ENCODE results near the gene TEAD4. TPM values are rescaled to one million over a fixed set of nuclear protein-coding genes. Genes with fewer than 3 reads are reported as not detected.

TEAD4 gene
- total RNA-seq (2014; rRNA removed) = 31.3 and 43.6 TPM in 2 replicates
- polyA plus RNA-seq (2012) = 42.0 TPM

DNA sequence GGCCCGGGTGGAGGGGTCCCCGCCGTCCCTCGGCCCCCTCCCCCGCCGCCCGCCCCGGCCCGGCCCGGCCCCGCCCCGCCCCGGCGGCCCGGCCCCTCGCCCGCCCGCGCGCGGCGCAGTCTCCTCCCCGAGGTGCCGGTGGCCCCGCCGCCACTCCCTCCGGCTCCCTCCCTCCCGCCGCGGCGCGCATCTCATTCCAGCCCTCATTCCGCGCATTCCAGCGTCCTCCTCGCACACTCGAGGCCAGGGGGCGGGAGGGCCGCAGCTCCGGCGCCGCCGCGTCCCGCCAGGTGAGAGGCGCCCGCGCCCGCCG lies at the start of gene TEAD4:
TSS of gene TEAD4 (plus strand) at position 206 of the 313 bp plus-strand sequence.
- DNase-seq (ENCODE audit: low read depth) = peak; percentile 68

DNA sequence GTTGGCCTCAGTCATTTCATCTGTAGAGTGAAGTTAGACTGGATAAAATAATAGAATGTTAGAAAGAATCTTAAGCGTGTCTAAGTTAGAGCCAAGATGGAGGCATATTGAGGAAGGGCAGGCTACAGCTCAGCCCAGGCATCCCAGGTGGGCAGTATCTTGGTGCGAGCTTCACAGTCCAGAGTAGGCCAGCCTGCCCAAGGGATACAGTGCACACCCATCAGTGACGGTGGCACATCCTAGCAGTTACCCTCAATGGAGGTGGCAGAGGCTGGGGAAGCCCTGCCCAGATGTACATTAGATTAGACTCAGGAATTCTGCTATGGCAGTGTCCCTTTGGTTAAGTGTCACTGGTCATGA lies 47.0 kb upstream of the TEAD4 start:
- DNase-seq (ENCODE audit: low read depth) = no peak

DNA sequence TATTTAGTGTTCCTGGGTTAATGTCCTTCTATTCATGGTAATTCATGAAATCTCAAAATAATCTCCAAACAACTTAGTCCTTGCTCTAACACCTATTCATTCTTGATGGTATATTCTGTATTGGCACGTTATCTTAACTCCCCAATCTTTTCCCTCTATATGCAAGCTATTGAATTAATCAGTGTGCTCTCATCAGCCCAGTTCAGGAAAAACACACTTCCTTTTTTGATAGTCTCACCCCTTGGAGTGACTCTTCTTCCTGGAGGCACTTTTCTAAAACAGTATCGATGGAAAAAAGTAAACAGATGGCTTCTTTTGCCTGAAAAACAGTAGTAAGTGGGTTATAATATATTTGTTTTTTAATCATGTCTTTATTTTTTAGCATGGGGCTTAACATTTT lies 39.9 kb upstream of the TEAD4 start:
- DNase-seq (ENCODE audit: low read depth) = no peak

DNA sequence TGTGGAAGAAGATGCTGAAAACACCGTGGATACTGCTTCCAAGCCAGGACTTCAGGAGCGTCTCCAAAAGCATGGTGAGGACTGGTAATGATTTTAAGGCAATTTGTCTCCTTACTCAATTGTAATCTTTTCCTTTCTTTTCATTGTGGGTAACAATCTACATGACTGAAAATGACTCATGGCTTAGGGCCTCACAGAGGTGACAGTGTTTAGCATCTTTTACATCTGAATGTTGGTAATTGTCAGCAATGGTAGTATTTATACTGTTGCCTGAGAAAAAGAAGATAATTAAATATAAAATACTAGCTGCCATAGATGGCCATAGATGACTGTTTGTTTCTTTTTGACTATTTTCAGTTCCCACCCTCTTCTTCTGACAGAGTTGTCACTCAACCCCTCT lies 36.9 kb upstream of the TEAD4 start:
- peak; percentile 20 for DNase-seq (ENCODE audit: low read depth)

DNA sequence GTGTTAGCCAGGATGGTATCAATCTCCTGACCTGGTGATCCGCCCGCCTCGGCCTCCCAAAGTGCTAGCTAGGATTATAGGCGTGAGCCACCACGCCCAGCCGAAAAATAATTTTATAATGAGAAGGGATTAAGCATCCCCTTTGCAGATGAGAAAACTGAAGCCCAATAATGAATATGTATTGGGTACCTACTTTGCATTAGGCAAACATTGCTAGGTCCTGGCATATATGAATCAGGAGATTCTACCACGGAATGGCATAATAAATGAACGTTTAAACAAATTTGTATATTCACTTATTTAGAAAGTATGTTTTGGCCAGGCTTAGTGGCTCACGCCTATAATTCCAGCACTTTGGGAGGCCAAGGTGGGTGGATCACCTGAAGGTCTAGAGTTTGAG lies 36.1 kb upstream of the TEAD4 start:
- DNase-seq (ENCODE audit: low read depth) = no peak

DNA sequence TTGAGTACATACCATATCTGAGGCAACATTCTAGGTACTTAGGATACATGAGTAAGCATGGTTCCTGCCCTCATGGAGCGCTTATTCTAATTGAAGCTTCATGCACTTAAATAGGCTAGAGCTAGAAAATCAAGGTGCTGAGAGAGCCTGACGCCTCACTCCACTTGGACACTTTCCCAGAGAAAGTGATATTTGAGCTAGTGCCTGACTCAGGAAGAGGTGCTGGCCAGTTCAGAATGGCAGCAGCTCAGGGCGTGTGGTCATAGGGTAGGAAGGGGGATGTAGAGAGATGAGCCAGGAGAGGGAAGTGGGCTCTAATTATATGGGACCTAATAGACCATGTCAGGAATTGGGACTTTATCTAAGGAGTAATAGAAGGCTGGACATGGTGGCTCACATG lies 35.2 kb upstream of the TEAD4 start:
- peak; percentile 64 for DNase-seq (ENCODE audit: low read depth)

DNA sequence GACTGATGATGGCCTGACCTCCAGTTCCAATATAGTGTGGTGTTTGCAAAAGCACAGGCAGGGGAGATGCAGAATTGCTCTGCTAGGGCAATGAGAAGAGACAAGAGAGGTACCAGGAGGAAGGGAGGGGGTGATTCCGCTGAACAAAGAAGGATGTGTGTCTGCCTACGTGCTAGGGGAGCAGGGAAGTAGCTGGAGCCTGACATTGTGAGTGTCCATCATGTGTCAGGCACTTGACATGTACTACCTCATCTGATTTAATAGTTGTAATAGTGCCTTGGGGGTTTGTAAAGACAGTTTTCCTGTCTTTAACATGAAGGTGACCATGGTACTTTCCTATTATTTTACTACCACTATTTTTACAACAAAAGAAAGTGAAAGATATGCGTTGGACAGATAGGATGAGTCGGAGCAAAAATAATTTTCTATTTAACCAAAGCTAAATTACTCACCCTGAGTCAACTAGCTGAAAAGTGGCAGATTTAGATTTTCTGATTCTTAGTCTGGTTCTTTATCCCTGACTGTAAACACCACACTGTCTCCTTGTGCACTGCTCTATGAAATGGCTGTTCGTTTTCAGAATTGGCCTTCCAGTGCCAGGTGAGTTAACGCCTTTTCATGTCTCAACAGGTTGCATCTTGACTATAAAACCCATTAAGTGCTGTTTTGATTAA lies 33.7 kb upstream of the TEAD4 start:
- DNase-seq (ENCODE audit: low read depth) = peak; percentile 23

DNA sequence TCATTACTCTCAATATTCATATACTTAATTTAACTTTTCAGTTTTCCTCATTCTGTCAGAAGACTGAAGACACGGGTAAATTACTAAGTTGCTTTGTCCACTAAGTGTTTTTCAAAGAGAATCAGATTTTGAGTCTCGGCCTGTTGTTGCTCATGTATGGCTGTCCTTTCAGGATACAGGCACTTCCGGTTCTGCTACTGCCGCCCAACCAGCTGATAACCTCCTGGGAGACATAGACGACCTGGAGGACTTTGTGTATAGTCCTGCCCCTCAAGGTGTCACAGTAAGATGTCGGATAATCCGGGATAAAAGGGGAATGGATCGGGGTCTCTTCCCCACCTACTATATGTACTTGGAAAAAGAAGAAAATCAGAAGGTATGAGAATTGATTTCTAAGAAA lies 28.3 kb upstream of the TEAD4 start:
- no peak for DNase-seq (ENCODE audit: low read depth)

DNA sequence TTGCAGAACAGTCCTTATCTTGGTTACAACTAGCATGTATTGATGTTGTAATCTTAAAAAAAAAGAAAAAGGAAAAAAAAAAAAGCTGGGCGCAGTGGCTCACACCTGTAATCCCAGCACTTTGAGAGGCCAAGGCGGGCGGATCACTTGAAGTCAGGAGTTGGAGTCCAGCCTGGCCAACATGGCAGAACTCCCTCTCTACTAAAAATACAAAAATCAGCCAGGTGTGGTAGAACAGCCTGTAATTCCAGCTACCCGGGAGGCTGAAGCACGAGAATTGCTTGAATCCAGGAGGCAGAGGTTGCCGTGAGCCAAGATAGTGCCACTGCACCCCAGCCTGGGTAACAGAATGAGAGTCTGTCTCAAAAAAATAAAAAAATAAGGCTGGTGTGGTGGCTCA lies 25.6 kb upstream of the TEAD4 start:
- DNase-seq (ENCODE audit: low read depth) = no peak

DNA sequence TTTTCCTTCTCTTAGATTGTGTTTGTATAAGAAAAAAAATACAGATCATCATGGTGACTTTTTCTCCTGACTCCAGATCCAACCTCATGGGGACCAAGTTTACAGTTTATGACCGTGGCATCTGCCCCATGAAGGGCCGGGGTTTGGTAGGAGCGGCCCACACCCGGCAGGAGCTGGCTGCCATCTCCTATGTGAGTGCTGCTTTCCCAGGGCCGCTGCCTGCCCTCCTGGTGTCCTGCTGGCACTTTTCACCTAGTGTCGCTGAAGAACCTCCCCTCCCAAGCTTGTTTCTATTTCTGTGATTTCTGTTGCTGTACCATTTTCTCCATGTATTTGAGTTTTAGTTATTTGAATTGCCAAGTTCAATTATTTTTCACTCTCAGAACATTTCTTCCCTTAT lies 24.8 kb upstream of the TEAD4 start:
- DNase-seq (ENCODE audit: low read depth) = no peak

DNA sequence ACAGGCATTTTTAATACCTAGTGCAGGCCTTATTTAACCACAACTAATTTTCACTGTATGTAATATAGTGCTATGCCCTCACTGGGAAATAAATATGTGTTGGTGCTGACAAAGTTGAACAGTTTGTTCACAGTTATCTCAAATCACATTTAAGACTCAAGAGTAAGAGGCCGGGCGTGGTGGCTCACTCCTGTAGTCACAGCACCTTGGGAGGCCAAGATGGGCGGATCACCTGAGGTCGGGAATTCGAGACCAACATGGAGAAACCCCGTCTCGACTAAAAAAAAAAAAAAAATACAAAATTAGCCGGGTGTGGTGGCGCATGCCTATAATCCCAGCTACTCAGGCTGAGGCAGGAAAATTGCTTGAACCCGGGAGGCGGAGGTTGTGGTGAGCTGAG lies 22.9 kb upstream of the TEAD4 start:
- no peak for DNase-seq (ENCODE audit: low read depth)

DNA sequence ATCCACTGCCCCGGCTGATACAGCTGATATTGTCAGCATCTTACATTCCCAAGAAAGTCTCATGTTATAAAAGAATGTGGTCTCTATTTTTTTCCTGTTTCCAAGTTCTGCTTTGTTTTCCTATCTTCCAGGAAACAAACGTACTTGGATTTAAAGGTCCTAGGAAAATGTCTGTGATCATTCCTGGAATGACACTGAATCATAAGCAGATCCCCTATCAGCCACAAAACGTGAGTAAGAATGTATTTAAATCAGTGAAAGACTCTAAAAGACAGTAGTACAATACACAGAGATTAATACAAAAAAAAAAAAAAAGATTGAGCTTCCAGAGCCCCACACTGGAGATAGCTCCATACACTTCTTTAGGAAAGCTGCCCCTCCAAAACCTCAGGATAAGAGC lies 21.7 kb upstream of the TEAD4 start:
- DNase-seq (ENCODE audit: low read depth) = no peak

DNA sequence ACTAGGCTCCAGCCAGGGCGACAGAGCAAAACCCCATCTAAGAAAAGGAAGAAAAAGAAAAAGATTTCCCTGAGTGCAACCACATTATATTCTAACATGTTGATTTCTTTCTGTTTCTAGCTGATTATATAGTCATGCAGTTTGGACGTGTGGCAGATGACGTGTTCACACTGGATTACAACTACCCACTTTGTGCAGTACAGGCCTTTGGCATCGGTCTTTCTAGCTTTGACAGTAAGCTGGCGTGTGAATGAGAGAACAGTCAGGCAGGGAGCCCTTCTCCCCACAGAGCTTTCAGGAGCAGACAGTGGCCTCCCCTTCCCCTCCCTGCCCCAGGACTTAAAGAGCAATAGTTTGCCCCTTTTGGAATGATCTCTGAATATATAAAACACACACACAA lies 20.0 kb upstream of the TEAD4 start:
- DNase-seq (ENCODE audit: low read depth) = no peak

DNA sequence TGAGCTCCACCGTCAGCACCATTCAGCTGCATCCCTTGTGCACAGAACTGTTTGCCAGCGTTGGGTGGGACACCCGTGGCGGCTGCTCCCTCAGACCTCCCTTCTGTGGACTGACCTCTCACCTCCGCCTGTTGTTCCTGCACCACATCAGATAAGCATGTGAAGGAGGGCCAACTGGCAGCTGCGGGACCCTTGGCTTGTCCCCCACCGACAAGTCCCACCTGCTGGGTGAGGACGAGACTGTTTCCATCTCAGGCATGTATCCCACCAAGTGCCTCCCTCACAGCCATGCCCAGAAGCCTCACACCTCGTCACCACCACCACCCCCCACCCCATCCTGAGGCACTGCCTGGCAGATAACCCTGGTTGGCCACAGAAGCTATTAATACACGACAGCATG lies 18.6 kb upstream of the TEAD4 start:
- no peak for DNase-seq (ENCODE audit: low read depth)

DNA sequence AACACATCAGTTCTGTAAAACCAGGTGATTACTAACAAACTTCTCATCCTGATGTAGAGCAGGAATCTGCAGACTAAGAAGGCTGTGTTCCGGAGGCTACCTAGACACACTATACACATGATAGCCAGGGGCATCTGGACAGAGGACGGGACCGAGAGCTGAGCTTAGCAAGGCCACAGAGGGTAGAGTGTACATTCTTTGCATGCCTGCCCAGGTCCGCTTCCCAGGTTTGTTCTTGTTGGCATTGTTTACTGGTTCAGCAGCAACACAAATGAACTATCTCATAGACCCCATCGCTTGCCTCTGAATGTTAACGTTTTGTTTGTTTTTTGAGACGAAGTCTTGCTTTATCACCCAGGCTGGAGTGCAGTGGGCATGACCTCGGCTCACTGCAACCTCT lies 17.7 kb upstream of the TEAD4 start:
- no peak for DNase-seq (ENCODE audit: low read depth)

DNA sequence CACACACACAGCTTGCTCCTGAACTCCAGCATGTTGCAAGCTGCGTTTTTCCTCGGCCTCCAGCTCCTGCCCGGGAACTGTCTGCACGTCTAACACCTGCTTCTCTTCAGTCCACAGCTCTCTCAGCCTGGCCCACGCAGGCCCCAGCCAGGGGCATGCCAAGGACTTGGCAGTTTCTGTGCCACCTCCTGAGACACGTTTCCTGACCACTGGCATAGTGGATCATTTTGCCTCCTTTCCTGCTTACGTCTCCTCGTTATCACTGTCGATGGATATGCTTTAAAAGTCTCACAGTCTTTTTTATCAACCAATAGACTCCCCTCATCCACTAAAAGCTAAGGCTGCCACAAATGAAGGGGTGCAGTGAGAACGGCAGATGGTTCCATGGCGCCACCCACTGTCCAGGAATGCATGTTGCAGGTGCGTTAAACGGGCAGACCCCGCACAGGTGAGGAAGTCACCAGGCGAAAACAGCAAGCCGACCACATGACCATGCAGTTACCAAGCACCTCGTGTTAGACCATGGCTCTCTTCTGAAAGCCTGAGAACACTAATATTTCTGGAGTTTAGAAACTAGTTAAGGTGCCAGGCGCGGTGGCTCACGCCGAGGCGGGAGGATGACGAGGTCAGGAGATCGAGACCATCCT lies 14.7 kb upstream of the TEAD4 start:
- no peak for DNase-seq (ENCODE audit: low read depth)

DNA sequence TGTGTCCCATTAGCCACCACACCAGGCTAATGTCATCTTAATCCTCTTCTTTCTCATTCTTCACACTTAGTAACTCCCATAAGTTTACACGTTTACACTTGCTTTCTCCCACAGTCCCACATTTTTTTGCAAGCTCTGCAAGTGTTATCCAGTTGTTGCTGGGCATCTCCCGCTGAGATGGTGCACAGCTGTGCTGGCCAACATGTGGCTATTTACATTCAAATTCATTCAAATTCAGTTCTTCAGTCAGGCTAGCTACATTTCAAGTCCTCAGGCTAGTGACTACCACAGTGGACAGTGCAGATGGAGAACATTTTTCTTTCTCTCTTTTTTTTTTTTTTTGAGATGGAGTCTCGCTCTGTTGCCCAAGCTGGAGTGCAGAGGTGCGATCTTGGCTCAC lies 9.8 kb upstream of the TEAD4 start:
- DNase-seq (ENCODE audit: low read depth) = no peak

DNA sequence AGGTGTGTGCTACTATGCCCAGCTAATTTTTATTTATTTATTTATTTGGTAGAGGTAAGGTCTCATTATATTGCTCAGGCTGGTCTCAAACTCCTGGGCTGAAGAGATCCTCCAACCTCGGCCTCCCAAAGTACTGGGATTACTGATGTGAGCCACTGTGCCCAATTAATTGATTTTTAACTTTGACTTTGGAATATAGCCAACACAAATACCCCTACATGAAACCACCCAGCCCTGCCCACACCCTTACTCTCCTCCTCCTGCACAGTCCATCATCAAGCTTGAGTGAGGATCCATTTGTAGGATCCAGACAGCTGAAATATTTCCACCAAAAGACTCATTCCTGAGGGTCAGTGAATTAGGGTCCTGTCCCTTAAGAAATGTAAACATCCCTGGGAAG lies 3.3 kb upstream of the TEAD4 start:
- DNase-seq (ENCODE audit: low read depth) = no peak

DNA sequence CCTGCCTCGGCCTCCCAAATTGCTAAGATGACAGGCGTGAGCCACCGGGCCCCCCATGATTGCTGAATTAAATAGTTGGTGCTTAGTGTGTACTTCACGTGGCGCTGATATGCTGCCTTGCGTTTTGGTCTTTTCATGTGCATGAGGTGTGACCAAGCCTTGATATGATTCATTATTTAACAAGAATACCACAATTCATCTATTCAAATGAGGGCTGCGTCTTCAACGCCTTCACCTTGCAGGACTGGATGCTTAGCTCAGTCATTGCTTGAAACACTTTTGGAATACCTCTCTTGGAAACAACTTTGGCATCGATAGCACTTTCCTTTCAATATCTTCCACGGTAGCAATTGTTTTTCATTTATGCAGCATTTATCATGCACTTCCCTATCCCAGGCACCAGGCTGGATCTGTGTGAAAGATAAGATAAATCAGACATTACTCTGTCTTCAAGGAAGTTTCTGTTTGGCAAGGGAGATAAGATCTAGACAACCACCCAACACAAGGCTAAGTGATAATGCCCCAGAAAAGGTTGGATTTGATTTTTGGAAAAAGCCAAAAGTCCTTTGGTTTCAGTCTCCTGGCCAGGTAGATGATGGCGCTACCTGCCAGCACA lies 1.3 kb upstream of the TEAD4 start:
- no peak for DNase-seq (ENCODE audit: low read depth)

DNA sequence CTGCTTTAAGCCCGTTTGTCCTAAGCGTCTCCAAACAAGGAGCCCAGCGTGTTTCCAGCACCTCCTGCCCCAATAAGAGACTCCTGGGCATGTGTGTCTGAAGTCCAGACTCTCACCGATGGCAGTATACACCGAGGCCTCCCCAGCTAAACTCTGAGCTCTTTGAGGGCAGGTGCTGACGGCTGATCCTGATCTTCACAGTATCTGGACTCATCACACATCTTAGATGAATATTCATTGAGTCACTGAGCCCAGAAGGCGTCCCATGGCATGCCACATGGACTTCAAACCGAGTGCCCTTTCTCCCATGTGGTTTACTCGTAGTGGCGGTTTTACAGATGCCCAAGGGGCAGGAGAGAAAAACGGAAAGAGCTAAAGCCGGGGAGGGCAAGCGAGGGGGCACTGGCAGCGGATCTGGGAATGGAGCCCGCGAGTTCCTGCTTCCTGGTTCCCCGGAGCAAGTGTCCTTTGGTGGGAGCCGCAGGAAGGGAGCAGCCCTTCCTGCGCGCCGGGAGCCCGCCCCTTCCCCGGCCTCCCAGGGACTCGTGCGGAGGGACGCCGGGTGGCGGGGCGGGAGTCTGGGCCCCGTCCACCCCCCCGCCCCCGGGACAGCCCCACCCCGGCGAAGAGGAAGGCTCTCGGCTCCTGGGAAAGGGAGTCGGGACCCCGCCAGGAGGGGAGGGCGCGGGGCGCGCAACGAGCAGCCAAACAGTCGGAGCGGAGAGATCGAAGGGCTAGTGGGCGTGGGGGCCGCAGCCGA lies 585 bp upstream of the TEAD4 start:
- peak; percentile 71 for DNase-seq (ENCODE audit: low read depth)

DNA sequence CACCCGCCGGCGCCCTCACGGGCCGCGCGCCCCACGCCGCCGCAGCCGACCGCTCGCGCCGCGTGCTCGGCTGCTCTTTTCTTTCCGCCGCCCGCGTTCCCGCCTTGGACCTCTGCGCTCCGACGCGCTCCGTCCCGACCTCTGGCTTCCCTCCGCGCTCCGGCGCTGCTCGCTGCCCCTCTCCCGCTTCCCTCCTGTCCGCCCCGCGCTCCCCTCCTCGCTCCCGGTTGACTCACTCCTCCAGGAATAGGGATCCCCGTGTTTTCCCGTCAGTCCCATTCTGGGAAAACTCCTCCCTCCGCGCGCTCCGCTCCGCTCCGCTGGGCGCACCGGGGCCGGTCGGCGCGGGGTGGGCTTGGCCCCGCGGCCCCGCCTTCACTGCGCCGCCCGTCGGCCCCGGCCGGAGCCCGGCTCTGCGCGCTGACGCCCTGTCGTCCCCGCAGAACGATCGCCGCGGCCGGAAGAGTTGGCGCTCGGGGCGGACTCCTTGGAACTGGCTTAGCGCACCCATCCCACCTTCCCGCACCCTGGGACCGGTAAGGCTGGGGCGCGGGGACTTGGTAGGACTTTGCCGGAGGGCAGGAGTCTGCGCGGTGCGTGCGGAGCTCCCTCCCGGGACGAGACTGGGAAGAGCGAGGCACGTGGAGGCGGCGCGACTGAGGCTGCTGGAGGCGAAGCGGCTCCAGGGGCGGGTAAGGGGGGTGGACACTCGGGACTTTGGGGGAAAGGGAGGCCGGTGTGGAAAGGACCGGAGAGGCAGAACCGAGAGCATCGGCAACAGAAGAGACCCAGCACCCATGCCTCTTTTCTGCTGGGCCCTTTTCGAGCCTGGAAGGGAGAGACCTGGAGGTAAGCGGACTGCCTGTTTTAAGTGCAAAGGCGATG lies 550 bp downstream of the TEAD4 start:
- DNase-seq (ENCODE audit: low read depth) = peak; percentile 70
